ENCODE measurements around the gene ADAM8.

Gene ADAM8

DNA sequence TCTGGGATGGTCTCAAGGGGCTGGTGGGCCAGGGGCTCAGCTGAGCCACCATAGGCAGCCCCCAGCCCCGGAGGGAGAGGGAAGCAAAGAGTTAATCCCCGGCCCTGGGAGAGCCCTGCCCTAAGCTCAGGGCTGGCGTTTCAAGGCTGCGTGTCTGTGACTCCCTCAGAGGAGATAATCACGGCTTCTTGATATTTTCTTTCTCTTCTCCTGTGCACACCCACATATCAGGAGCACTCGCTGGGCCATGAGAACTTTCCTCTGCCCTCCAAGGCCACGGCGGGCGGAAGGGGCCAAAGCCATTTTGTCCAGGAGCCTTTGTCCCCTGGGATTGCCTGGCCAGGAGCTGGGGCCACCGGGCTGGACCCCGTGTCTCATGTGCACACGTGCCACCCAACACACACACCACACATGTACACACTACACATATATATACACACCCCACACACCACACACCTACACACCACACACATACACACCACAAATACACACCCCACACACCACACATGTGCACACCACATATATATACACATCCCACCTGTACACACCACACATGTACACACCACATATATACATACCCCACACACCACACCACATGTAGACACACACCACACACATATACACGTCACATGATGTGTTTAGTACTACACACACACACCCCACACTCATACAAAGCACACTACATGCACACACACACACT lies 22.1 kb downstream of the ADAM8 start:
- Mint-ChIP-seq H3K27me3 (ENCODE audit: low read depth, poor library complexity) (peaks cover 21% of the 10 kb centered on the region), H3K27ac (no peak overlapping the region), H3K4me3 (no peak overlapping the region), H3K4me1 (peaks cover 44% of the 10 kb centered on the region), H3K9me3 (no peaks in the 10 kb centered on the region), H3K36me3 (ENCODE audit: low read depth) (no peaks in the 10 kb centered on the region)
- no peak for DNase-seq
- TF ChIP-seq, protein P1, sequence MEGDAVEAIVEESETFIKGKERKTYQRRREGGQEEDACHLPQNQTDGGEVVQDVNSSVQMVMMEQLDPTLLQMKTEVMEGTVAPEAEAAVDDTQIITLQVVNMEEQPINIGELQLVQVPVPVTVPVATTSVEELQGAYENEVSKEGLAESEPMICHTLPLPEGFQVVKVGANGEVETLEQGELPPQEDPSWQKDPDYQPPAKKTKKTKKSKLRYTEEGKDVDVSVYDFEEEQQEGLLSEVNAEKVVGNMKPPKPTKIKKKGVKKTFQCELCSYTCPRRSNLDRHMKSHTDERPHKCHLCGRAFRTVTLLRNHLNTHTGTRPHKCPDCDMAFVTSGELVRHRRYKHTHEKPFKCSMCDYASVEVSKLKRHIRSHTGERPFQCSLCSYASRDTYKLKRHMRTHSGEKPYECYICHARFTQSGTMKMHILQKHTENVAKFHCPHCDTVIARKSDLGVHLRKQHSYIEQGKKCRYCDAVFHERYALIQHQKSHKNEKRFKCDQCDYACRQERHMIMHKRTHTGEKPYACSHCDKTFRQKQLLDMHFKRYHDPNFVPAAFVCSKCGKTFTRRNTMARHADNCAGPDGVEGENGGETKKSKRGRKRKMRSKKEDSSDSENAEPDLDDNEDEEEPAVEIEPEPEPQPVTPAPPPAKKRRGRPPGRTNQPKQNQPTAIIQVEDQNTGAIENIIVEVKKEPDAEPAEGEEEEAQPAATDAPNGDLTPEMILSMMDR (IDR thresholded peaks at IDR 0.05), result no peak

DNA sequence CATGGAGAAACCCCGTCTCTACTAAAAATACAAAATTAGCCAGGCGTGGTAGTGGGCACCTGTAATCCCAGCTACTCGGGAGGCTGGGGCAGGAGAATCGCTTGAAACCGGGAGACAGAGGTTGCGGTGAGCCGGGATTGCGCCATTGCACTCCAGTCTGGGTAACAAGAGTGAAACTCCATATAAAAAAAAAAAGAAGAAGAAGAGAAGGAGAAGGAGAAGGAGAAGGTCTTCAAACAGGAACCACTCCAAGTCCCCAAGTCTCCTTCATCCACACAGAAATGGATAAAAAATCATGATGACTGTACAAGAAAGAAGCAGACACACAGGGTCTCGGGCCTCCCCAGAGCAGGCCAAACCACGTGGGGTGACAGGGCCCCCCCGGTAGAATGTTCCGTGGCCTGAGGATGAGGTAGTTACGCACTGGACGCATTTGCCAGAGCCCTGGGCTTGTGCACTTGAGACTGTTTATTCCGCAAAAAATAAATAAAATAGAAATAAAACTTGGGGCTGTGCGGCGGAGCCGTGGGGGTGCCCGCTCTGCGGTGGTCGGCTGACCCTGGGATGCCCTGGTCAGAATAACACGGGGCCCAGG lies 23.2 kb downstream of the ADAM8 start:
- Mint-ChIP-seq H3K9me3 (no peaks in the 10 kb centered on the region), H3K27me3 (ENCODE audit: low read depth, poor library complexity) (peaks cover 18% of the 10 kb centered on the region), H3K4me1 (peaks cover 46% of the 10 kb centered on the region), H3K36me3 (ENCODE audit: low read depth) (no peaks in the 10 kb centered on the region), H3K4me3 (no peak overlapping the region), H3K27ac (no peak overlapping the region)
- TF ChIP-seq, protein P1 (IDR thresholded peaks at IDR 0.05), result no peak
- DNase-seq, result no peak

DNA sequence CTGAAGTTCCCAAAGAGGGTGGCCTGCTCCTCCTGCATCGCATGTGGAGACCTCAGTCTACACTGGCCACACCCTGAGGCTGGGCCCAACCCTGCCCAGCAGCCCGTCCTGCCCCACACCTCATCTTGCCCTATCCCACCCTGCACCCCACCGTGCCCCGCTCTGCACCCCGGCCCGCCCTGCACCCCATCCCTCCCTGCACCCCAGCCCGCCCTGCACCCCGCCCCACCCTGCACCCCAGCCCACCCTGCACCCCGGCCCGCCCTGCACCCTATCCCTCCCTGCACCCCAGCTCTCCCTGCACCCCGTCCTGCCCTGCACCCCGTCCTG lies 24.5 kb downstream of the ADAM8 start:
- Mint-ChIP-seq H3K27me3 (ENCODE audit: low read depth, poor library complexity) (peaks cover 18% of the 10 kb centered on the region), H3K4me3 (no peak overlapping the region), H3K27ac (no peak overlapping the region), H3K36me3 (ENCODE audit: low read depth) (no peaks in the 10 kb centered on the region), H3K4me1 (peaks cover 46% of the 10 kb centered on the region), H3K9me3 (no peaks in the 10 kb centered on the region)
- TF ChIP-seq, protein P1 (IDR thresholded peaks at IDR 0.05), result no peak
- no peak for DNase-seq

DNA sequence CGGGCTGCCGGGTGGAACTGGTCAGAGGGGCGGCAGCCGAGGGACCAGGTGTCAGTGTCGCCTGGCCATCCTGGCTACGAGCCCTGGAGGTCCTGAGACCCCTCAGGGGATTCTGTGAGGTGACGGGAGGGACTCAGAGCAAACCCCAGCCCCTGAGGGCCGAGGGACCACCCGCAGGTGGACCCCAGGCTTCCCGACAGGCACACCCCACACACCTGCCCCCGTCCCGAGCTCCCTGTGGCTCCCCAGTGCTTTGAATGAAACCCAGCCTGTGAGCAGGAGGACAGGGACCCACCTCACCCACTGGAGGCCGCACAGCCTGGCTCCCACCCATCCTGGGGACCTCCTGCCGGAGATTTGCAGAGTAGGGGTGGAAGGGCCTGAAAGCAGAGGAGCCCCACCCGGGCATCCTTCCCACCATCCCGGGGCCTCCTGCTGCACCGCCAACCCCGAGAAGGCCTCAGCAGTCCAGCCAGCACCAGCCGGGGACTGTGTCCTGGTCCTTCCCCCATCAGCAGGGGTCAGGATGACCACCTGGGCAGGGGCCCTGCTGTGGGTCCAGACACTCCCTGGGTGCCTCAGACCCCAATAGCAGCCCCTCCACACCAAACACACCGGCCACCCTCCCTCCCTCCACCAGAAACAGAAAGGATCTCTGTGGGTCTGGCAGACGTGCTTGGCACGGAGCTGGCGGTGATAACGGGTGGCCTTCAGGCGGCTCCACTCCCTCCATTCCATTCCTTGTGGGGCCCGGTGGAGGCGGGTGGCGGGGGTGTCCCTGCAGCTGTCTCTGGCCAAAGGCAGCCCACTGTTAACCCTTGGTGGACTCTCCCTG lies 25.1 kb downstream of the ADAM8 start:
- no peak for DNase-seq
- no peaks in the 10 kb centered on the region for H3K9me3 Mint-ChIP-seq
- H3K27ac Mint-ChIP-seq, result no peak overlapping the region
- H3K36me3 Mint-ChIP-seq (ENCODE audit: low read depth), result no peaks in the 10 kb centered on the region
- peaks cover 48% of the 10 kb centered on the region for H3K4me1 Mint-ChIP-seq
- TF ChIP-seq, protein P1 (IDR thresholded peaks at IDR 0.05), result no peak
- H3K27me3 Mint-ChIP-seq (ENCODE audit: low read depth, poor library complexity), result peaks cover 21% of the 10 kb centered on the region
- no peak overlapping the region for H3K4me3 Mint-ChIP-seq

DNA sequence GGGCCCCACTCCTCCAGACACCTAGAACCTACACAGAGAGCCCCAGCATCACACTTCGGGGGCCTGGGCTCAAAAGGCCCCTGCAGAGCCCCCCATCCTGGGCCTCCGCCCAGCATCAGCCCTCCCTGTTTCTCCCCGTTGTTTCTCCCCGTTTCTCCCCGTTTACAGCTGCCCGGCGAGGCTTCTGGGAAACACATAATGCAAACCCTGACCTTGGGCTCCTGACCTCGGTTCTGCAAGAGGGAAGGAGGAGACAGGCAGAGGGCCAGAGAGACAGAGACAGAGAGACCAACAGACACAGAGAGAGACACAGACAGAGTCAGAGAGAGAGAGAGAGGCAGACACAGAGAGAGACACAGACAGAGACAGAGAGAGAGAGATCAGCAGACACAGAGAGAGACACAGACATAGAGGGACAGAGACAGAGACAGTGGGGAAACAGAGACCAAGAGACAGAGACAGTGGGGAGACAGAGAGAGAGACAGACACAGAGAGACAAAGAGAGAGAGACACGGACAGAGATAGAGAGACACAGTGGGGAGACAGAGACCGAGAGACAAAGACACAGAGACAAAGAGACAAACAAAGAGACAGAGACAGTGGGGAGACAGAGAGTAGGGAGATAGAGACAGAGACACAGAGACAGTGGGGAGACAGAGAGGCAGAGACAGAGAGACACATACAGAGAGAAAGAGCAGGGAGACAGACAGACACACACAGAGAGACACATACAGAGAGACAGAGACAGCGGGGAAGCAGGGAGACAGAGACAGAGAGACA lies 26.5 kb downstream of the ADAM8 start:
- H3K4me3 Mint-ChIP-seq, result no peak overlapping the region
- no peak for DNase-seq
- H3K27ac Mint-ChIP-seq, result no peak overlapping the region
- peaks cover 27% of the 10 kb centered on the region for H3K27me3 Mint-ChIP-seq (ENCODE audit: low read depth, poor library complexity)
- TF ChIP-seq, protein P1 (IDR thresholded peaks at IDR 0.05), result no peak
- peaks cover 58% of the 10 kb centered on the region for H3K4me1 Mint-ChIP-seq
- no peaks in the 10 kb centered on the region for H3K9me3 Mint-ChIP-seq
- no peaks in the 10 kb centered on the region for H3K36me3 Mint-ChIP-seq (ENCODE audit: low read depth)
